HCT116 (cell line): ENCODE measurements around the gene KCNK3. TPM values are rescaled to one million over a fixed set of nuclear protein-coding genes. Genes with fewer than 3 reads are reported as not detected.

Experiments used
- ATAC-seq: fragments of 200-7000 bp; cut with Tn5 transposase; 2 replicates; pipeline ENCODE4 v1.9.1; 2020; ENCODE audit warnings: mild to moderate bottlenecking, moderate library complexity
- BruUV-seq: library from RNA; stranded (reverse); fragments of 400-500 nt; replicated peaks from 2 replicates; lab custom pipeline; 2021; lab: Mats Ljungman, UMichigan
- CTCF ChIA-PET: fragments of 300-600 bp; sonication (Branson Sonifier 250); formaldehyde crosslinking; loops from one replicate; lab custom pipeline; 2021; ENCODE audit warnings: antibody characterized with exemption; lab: Charles Lee
- POLR2A ChIA-PET: fragments of 300-600, 350-600 bp; sonication (Branson Sonifier 250); formaldehyde crosslinking; loops from one replicate; lab custom pipeline; 2021; ENCODE audit warnings: antibody characterized with exemption; lab: Charles Lee
- RAD21 ChIA-PET, 2 experiments: fragments of 300-600 bp; sonication (Branson Sonifier 250); formaldehyde crosslinking; loops; one replicate each; lab custom pipeline; 2023; ENCODE audit warnings: low total read pairs in 2 of 2; ENCODE audit not compliant: uncharacterized antibody in 2 of 2, unreplicated experiment in 2 of 2, low non-redundant PET in 1 of 2; lab: Charles Lee
- DNase-seq: peaks from one replicate; pipeline ENCODE4 v3.0.0-alpha.2; 2010; ENCODE audit warnings: low read depth, low spot score
- H2AFZ ChIP-seq: fragments of 200-600 bp; shearing (Covaris generic), sonication (generic); 2 replicates; pipeline ENCODE4 v1.6.1; 2017; ENCODE audit warnings: low read depth, mixed run types, mixed read lengths, antibody characterized with exemption, low read length; ENCODE audit not compliant: poor library complexity, severe bottlenecking
- H3K27ac ChIP-seq: 2 replicates; pipeline ENCODE4 v1.5.1; 2012; ENCODE audit warnings: low read depth, low read length
- H3K27me3 ChIP-seq: fragments of 200-600 bp; sonication (generic); 2 replicates; pipeline ENCODE4 v1.6.1; 2016; ENCODE audit warnings: mixed run types, low read length, mixed read lengths; ENCODE audit not compliant: insufficient read depth
- H3K36me3 ChIP-seq, 2 experiments: fragments of 200-500 bp in 1 of 2; fragments of 200-600 bp in 1 of 2; sonication (Bioruptor generic) in 1 of 2; sonication (generic) in 1 of 2; 2 replicates each; pipeline versions ENCODE4 v1.5.1 to v1.6.1; 2014 to 2016; ENCODE audit warnings: low read length in 2 of 2, inconsistent platforms in 1 of 2, mixed read lengths in 1 of 2, mixed run types in 1 of 2; ENCODE audit not compliant: insufficient read depth in 2 of 2, control insufficient read depth in 1 of 2
- H3K4me1 ChIP-seq, 2 experiments: fragments of 200-600 bp in 1 of 2; sonication (generic) in 1 of 2; 2 replicates each; pipeline versions ENCODE4 v1.5.1 to v1.6.1; 2012 to 2017; ENCODE audit warnings: low read length in 2 of 2, inconsistent platforms in 1 of 2, mild to moderate bottlenecking in 1 of 2, mixed read lengths in 1 of 2, mixed run types in 1 of 2, moderate library complexity in 1 of 2; ENCODE audit not compliant: insufficient read depth in 2 of 2, control insufficient read depth in 1 of 2
- H3K4me2 ChIP-seq: fragments of 200-600 bp; sonication (generic); 2 replicates; pipeline ENCODE4 v1.6.1; 2017; ENCODE audit warnings: mixed run types, low read length, mixed read lengths
- H3K4me3 ChIP-seq, 2 experiments: fragments of 200-600 bp in 1 of 2; sonication (generic) in 1 of 2; replicated peaks in 1 of 2; 2 replicates each; pipeline ENCODE4 v1.5.1; 2011 to 2016; ENCODE audit warnings: low read length in 2 of 2, control low read depth in 1 of 2, low read depth in 1 of 2, mild to moderate bottlenecking in 1 of 2, mixed read lengths in 1 of 2, mixed run types in 1 of 2
- H3K79me2 ChIP-seq: fragments of 200-600 bp; sonication (generic); 2 replicates; pipeline ENCODE4 v1.6.1; 2017; ENCODE audit warnings: mild to moderate bottlenecking, mixed run types, low read length, moderate library complexity, mixed read lengths; ENCODE audit not compliant: insufficient read depth
- H3K9ac ChIP-seq: fragments of 200-600 bp; sonication (generic); 2 replicates; pipeline ENCODE4 v1.6.1; 2016; ENCODE audit warnings: low read length, mixed read lengths
- H3K9me2 ChIP-seq: fragments of 200-600 bp; sonication (generic), shearing (Covaris generic); 2 replicates; pipeline ENCODE4 v1.6.1; 2017; ENCODE audit warnings: mixed run types, mild to moderate bottlenecking, moderate library complexity; ENCODE audit not compliant: insufficient read depth
- H3K9me3 ChIP-seq, 2 experiments: fragments of 200-500 bp in 1 of 2; fragments of 200-600 bp in 1 of 2; sonication (Bioruptor generic) in 1 of 2; sonication (generic) in 1 of 2; 2 replicates each; pipeline ENCODE4 v1.6.1; 2014 to 2017; ENCODE audit warnings: low read length in 2 of 2, mixed read lengths in 2 of 2, inconsistent platforms in 1 of 2, low read depth in 1 of 2, mild to moderate bottlenecking in 1 of 2, mixed run types in 1 of 2, moderate library complexity in 1 of 2; ENCODE audit not compliant: control insufficient read depth in 1 of 2, insufficient read depth in 1 of 2
- H4K20me1 ChIP-seq: fragments of 200-600 bp; sonication (generic), shearing (Covaris generic); 2 replicates; pipeline ENCODE4 v1.6.1; 2017; ENCODE audit warnings: mixed run types, mild to moderate bottlenecking, moderate library complexity; ENCODE audit not compliant: insufficient read depth
- CBX3 ChIP-seq: IDR thresholded peaks from 2 replicates; pipeline ENCODE4 v1.6.1; 2012; ENCODE audit warnings: low read depth
- CEBPB ChIP-seq: IDR thresholded peaks from 2 replicates; pipeline ENCODE4 v1.6.1; 2012; ENCODE audit warnings: low read depth
- EGR1 ChIP-seq: IDR thresholded peaks from 2 replicates; pipeline ENCODE4 v1.6.1; 2012; ENCODE audit warnings: low read depth
- ELF1 ChIP-seq: IDR thresholded peaks from 2 replicates; pipeline ENCODE4 v1.6.1; 2012; ENCODE audit warnings: low read depth, borderline replicate concordance
- EZH2 ChIP-seq: fragments of 200-600 bp; sonication (generic); IDR thresholded peaks from 2 replicates; pipeline ENCODE4 v1.6.1; 2017; ENCODE audit warnings: antibody characterized with exemption, mixed run types
- EZH2phosphoT487 ChIP-seq: fragments of 200-600 bp; IDR thresholded peaks from 2 replicates; pipeline ENCODE4 v1.6.1; 2018; ENCODE audit warnings: antibody characterized with exemption, borderline replicate concordance
- POLR2A ChIP-seq: IDR thresholded peaks from 2 replicates; pipeline ENCODE4 v1.7.0; 2011; ENCODE audit warnings: borderline replicate concordance; ENCODE audit not compliant: insufficient read depth, insufficient read length; ENCODE audit errors: extremely low read depth
- POLR2AphosphoS5 ChIP-seq: IDR thresholded peaks from 2 replicates; pipeline ENCODE4 v1.6.1; 2011; ENCODE audit warnings: mild to moderate bottlenecking, low read depth, low read length, moderate library complexity
- SIN3A ChIP-seq: IDR thresholded peaks from 2 replicates; pipeline ENCODE4 v1.6.1; 2012; ENCODE audit warnings: low read depth
- TCF7L2 ChIP-seq: IDR thresholded peaks from 2 replicates; pipeline ENCODE4 v1.7.0; 2011; ENCODE audit warnings: borderline replicate concordance, inconsistent platforms; ENCODE audit not compliant: insufficient read depth, insufficient read length; ENCODE audit errors: extremely low read depth
- YY1 ChIP-seq: IDR thresholded peaks from 2 replicates; pipeline ENCODE4 v1.6.1; 2011; ENCODE audit warnings: low read length, low read depth, moderate library complexity, mild to moderate bottlenecking; ENCODE audit not compliant: insufficient replicate concordance; ENCODE audit errors: extremely low read depth
- ZFX ChIP-seq: fragments of 450-650 bp; IDR thresholded peaks from 2 replicates; pipeline ENCODE4 v1.6.1; 2017
- intact Hi-C: fragments of 100-400 bp; cut with micrococcal nuclease; formaldehyde crosslinking; loops from 2 replicates; pipeline ENCODE4 v1.10.0; 2022
- total RNA-seq: library from RNA; stranded (reverse); gene quantifications from one replicate; pipeline ENCODE4 v1.2.1, GENCODE V29; 2021; ENCODE audit not compliant: unreplicated experiment
- TF ChIP-seq, protein P1 (sequence below), 3 experiments: fragments of 200-600 bp in 1 of 3; sonication (generic) in 1 of 3; IDR thresholded peaks in 2 of 3; conservative IDR thresholded peaks in 1 of 3; 2 replicates each; pipeline ENCODE4 v1.5.1; 2012 to 2017; ENCODE audit warnings: low read depth in 2 of 3, low read length in 2 of 3, antibody characterized with exemption in 1 of 3, borderline replicate concordance in 1 of 3, control low read depth in 1 of 3, mild to moderate bottlenecking in 1 of 3, mixed read lengths in 1 of 3, mixed run types in 1 of 3, moderate library complexity in 1 of 3; ENCODE audit not compliant: insufficient read depth in 1 of 3
- TF ChIP-seq, protein P2 (sequence below): IDR thresholded peaks from 2 replicates; pipeline ENCODE4 v1.6.1; 2011; ENCODE audit warnings: mild to moderate bottlenecking, low read length, moderate library complexity; ENCODE audit not compliant: insufficient replicate concordance; ENCODE audit errors: extremely low read depth
- TF ChIP-seq, protein P3 (sequence below): IDR thresholded peaks from 2 replicates; pipeline ENCODE4 v1.6.1; 2012

Gene KCNK3
- total RNA-seq, 1 experiment from 2014 or later = 0.71 TPM

DNA sequence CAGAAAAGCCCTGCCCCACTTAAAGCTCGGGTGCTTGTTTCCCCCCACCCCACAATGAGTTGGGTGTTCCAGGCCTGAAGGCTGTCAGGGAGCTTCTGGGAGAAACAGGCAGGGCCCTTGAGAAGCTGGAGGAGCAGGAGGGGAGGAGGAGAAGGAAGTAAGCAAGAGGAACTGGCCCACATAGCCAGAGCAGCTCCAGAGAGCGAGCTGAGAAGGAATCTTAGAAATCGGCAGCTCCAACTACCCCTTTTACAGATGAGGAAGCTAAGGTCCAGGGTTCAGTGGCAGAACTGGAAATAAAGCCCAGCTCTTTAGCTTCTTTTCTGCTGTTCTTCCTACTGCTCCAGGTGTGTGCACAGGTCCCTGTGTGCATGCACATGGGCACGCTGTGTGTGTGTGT is 12.7 kb upstream of the KCNK3 start:
- H4K20me1 ChIP-seq = no peaks in the 10 kb centered on the region
- BruUV-seq = no TSS peak
- H3K4me2 ChIP-seq = no peak overlapping the region
- H3K27ac ChIP-seq = no peak overlapping the region
- ChIA-PET CTCF (no interaction called here), POLR2A (interaction anchor here (1.0 kb wide), 1 partner anchor 16 kb away, joined by 4 read pairs; no protein-coding TSS in a partner anchor), RAD21 (no interaction called here)
- DNase-seq (no peak), ATAC-seq (no peak)
- H3K4me1 ChIP-seq = peaks cover 0 to 8% of the 10 kb centered on the region in 2 experiments; a peak in 1 of 4 replicates
- no peaks in the 10 kb centered on the region for H3K9me2 ChIP-seq
- no peak for TF ChIP-seq CEBPB
- TF ChIP-seq, protein P1, sequence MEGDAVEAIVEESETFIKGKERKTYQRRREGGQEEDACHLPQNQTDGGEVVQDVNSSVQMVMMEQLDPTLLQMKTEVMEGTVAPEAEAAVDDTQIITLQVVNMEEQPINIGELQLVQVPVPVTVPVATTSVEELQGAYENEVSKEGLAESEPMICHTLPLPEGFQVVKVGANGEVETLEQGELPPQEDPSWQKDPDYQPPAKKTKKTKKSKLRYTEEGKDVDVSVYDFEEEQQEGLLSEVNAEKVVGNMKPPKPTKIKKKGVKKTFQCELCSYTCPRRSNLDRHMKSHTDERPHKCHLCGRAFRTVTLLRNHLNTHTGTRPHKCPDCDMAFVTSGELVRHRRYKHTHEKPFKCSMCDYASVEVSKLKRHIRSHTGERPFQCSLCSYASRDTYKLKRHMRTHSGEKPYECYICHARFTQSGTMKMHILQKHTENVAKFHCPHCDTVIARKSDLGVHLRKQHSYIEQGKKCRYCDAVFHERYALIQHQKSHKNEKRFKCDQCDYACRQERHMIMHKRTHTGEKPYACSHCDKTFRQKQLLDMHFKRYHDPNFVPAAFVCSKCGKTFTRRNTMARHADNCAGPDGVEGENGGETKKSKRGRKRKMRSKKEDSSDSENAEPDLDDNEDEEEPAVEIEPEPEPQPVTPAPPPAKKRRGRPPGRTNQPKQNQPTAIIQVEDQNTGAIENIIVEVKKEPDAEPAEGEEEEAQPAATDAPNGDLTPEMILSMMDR (IDR thresholded peaks at IDR 0.05 in 2 of 3, conservative IDR thresholded peaks at IDR 0.05 in 1 of 3; ENCODE audit: borderline replicate concordance in 1 of 3, insufficient read depth in 1 of 3, low read depth in 2 of 3, low read length in 2 of 3) = no peak
- no peak for TF ChIP-seq CBX3
- no peak for TF ChIP-seq EZH2phosphoT487
- TF ChIP-seq ZFX = no peak
- TF ChIP-seq ELF1 = no peak
- no peak for TF ChIP-seq EGR1
- TF ChIP-seq POLR2A = no peak
- TF ChIP-seq, protein P2, sequence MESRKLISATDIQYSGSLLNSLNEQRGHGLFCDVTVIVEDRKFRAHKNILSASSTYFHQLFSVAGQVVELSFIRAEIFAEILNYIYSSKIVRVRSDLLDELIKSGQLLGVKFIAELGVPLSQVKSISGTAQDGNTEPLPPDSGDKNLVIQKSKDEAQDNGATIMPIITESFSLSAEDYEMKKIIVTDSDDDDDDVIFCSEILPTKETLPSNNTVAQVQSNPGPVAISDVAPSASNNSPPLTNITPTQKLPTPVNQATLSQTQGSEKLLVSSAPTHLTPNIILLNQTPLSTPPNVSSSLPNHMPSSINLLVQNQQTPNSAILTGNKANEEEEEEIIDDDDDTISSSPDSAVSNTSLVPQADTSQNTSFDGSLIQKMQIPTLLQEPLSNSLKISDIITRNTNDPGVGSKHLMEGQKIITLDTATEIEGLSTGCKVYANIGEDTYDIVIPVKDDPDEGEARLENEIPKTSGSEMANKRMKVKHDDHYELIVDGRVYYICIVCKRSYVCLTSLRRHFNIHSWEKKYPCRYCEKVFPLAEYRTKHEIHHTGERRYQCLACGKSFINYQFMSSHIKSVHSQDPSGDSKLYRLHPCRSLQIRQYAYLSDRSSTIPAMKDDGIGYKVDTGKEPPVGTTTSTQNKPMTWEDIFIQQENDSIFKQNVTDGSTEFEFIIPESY = no peak
- no peak for TF ChIP-seq EZH2
- no peak for TF ChIP-seq POLR2AphosphoS5
- TF ChIP-seq, protein P3, sequence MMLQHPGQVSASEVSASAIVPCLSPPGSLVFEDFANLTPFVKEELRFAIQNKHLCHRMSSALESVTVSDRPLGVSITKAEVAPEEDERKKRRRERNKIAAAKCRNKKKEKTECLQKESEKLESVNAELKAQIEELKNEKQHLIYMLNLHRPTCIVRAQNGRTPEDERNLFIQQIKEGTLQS = no peak
- no peak for TF ChIP-seq YY1
- no peak for TF ChIP-seq SIN3A
- TF ChIP-seq TCF7L2 = no peak
- no peak overlapping the region for H3K9ac ChIP-seq
- intact Hi-C loops = no loop called here
- H3K4me3 ChIP-seq = no peak overlapping the region
- H3K27me3 ChIP-seq = no peaks in the 10 kb centered on the region
- no peaks in the 10 kb centered on the region for H3K79me2 ChIP-seq
- no peaks in the 10 kb centered on the region for H3K36me3 ChIP-seq
- H3K9me3 ChIP-seq = no peaks in the 10 kb centered on the region; a peak in 1 of 4 replicates
- no peak overlapping the region for H2AFZ ChIP-seq
